Measurements from ENCODE around the gene SAE1. TPM values are rescaled to one million over a fixed set of nuclear protein-coding genes. Genes with fewer than 3 reads are reported as not detected.

SAE1 gene
- total RNA-seq, 2 donors from 2014 or later, result 14.5 to 21.5 TPM

DNA sequence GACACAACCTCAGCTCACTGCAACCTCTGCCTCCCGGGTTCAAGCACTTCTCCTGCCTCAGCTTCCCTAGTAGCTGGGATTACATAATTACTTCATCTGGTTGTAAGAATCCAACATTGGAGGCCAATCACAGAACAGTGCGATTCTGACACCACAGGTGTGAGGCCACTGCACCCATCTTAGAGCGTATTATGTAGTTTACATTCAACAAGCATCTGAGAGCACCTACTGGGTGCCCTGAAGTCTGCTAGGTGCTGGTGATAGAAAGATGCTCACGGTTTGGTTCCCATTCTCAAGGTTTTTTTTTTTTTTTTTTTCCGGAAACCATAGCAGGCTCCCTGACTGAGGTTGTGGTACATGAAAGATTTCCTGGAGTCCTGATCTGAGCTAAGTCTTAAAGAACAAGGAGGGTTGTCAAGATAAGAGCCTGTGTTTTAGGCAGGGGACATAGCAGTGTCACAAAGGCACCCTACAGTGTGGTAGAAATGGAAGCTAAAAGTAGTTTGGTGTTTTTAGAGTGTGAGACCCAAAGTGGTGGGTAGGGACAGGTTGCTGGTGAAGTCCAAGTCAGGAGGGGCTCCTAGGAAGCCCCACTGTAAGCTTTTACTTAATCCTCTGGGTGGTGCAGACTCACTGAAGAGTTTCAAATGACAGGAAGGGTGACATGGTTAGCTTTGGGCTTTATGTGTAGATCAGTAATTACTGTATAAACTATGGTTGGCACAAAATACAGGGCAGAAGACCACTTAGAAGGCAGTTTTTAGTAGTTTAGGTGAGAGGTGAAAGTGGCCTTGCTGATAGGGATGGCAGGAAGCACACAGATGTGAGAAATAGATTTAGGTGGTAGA, 15.2 kb downstream of the SAE1 start:
- ATAC-seq, result no peak
- Histone ChIP-seq H3K4me1 (no peaks in the 10 kb centered on the region), H3K27ac (no peak overlapping the region), H3K4me3 (no peak overlapping the region), H3K9me3 (no peaks in the 10 kb centered on the region), H3K27me3 (no peaks in the 10 kb centered on the region), H3K36me3 (replicated peaks in 1 of 2; ENCODE audit: insufficient read depth in 1 of 2, low read depth in 2 of 2) (peaks cover 13 to 25% of the 10 kb centered on the region in 2 donors)
- intact Hi-C loops (cut with DNase I), result loop anchor here (5.0 kb wide), 1 partner anchor 101 kb away; no protein-coding TSS in a partner anchor
- TF ChIP-seq POLR2A (IDR thresholded peaks at IDR 0.05), result no peak
- TF ChIP-seq, protein P1, sequence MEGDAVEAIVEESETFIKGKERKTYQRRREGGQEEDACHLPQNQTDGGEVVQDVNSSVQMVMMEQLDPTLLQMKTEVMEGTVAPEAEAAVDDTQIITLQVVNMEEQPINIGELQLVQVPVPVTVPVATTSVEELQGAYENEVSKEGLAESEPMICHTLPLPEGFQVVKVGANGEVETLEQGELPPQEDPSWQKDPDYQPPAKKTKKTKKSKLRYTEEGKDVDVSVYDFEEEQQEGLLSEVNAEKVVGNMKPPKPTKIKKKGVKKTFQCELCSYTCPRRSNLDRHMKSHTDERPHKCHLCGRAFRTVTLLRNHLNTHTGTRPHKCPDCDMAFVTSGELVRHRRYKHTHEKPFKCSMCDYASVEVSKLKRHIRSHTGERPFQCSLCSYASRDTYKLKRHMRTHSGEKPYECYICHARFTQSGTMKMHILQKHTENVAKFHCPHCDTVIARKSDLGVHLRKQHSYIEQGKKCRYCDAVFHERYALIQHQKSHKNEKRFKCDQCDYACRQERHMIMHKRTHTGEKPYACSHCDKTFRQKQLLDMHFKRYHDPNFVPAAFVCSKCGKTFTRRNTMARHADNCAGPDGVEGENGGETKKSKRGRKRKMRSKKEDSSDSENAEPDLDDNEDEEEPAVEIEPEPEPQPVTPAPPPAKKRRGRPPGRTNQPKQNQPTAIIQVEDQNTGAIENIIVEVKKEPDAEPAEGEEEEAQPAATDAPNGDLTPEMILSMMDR (IDR thresholded peaks at IDR 0.05), result no peak
- WGBS, 2 donors, result 72 to 93% methylated on average over 4 to 5 of the region's 5 CpGs
- no peak for DNase-seq

DNA sequence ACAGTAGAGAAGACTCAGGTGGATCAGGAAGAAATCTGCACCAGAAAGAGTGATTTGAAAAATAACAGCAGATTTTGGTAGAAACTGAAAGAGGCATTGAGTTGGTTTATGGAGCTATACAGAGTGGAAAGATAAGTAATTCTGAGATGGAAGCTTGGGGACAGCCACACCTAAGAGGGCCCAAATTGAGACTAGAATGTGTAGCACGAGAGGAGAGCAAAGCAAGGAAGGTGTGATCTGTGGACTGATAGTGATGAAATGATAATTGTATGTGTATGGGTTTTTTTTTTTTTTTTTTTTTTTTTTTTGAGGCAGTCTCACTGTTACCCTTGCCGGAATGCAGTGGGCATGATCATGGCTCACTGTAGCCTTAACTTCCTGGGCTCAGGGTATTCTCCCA, 16.3 kb downstream of the SAE1 start:
- H3K4me3 ChIP-seq, result no peak overlapping the region
- DNase-seq (no peak), ATAC-seq (no peak)
- H3K4me1 ChIP-seq, result peaks cover 1% of the 10 kb centered on the region
- no peaks in the 10 kb centered on the region for H3K9me3 ChIP-seq
- peaks cover 13 to 25% of the 10 kb centered on the region in 2 donors for H3K36me3 ChIP-seq (replicated peaks in 1 of 2; ENCODE audit: insufficient read depth in 1 of 2, low read depth in 2 of 2)
- no peak for TF ChIP-seq POLR2A (IDR thresholded peaks at IDR 0.05)
- TF ChIP-seq, protein P1 (IDR thresholded peaks at IDR 0.05), result no peak
- no peaks in the 10 kb centered on the region for H3K27me3 ChIP-seq
- no peak overlapping the region for H3K27ac ChIP-seq
- intact Hi-C loops (cut with DNase I), result loop anchor here (5.0 kb wide), 1 partner anchor 100 kb away; no protein-coding TSS in a partner anchor
- WGBS, 2 donors, result 87 to 96% methylated on average over 2 of the region's 2 CpGs

DNA sequence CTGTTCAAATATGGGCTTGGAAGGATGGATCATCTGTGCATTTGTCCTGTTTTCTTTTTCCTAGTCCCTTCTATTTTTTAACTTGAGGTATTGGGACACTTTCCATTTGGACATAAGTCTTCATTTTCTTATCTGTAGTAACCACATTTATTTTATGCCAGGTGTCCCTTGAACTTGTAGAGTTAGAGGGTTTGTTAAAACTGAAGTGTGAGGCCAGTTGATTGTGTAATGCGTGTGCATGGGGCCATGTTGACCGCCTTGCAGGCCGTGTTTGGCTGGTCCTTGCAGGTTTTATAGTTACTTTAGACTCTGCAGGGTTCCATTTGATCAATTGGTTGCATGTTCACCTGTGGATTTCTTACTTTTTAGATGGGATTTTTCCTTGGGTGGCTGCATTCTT, 21.0 kb downstream of the SAE1 start:
- H3K9me3 ChIP-seq, result no peaks in the 10 kb centered on the region
- TF ChIP-seq, protein P1 (IDR thresholded peaks at IDR 0.05), result no peak
- no peak for TF ChIP-seq POLR2A (IDR thresholded peaks at IDR 0.05)
- peak overlapping the region in 3 of 4 donors; percentile 7 to 45 (median 20) for H3K27ac ChIP-seq
- 82% methylated on average over 3 of the region's 3 CpGs for WGBS, 2 donors
- no peak overlapping the region for H3K4me3 ChIP-seq
- H3K27me3 ChIP-seq, result no peaks in the 10 kb centered on the region
- intact Hi-C loops (cut with DNase I), result no loop called here
- H3K36me3 ChIP-seq (replicated peaks in 1 of 2; ENCODE audit: insufficient read depth in 1 of 2, low read depth in 2 of 2), result peaks cover 0 to 7% of the 10 kb centered on the region in 2 donors
- DNase-seq, result no peak
- peaks cover 15% of the 10 kb centered on the region for H3K4me1 ChIP-seq
- no peak for ATAC-seq

DNA sequence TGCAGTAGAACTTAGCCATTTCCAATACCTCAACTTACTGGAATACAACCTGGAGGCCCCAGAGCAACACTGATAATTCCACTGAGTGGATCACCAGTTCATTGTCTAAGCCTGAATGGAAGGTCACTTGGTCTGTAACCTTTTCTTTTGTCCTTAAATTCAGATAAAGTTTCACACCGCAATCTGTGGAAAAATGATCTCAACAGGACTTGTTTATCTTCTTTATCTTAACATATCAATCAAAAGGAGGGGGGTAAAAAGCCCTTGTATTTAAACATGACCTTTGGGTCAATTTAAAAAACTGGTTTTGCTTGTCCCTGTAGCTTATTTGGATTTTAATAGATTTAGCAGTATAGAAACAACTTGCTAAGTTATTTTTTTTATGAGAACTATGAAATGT, 21.6 kb downstream of the SAE1 start:
- Histone ChIP-seq H3K27me3 (no peaks in the 10 kb centered on the region), H3K4me3 (no peak overlapping the region), H3K27ac (peak overlapping the region in 3 of 4 donors; percentile 7 to 45 (median 20)), H3K36me3 (replicated peaks in 1 of 2; ENCODE audit: insufficient read depth in 1 of 2, low read depth in 2 of 2) (peaks cover 0 to 7% of the 10 kb centered on the region in 2 donors), H3K4me1 (peaks cover 15% of the 10 kb centered on the region), H3K9me3 (no peaks in the 10 kb centered on the region)
- intact Hi-C loops (cut with DNase I), result no loop called here
- TF ChIP-seq, protein P1 (IDR thresholded peaks at IDR 0.05), result no peak
- 15% methylated on average over 1 of the region's 1 CpG for WGBS, 2 donors
- ATAC-seq (no peak), DNase-seq (no peak)
